ENCODE results near the gene SDSL. TPM values are rescaled to one million over a fixed set of nuclear protein-coding genes. Genes with fewer than 3 reads are reported as not detected.

The SDSL gene
- total and polyA plus RNA-seq, 2 of the 4 experiments (the other 2 are of a cell fraction) = 6.3 to 10.9 TPM

GRCh38 chr12:113453330-113453729, 31.1 kb downstream of the SDSL start:
- Histone ChIP-seq H2BK120ac (ENCODE audit: low read depth, low read length) (no peak overlapping the region), H3K4me3 (ENCODE audit: insufficient read depth, low read depth, low read length) (no peak overlapping the region), H3K9me3 (ENCODE audit: control insufficient read depth, insufficient read depth, low read length) (no peaks in the 10 kb centered on the region), H4K8ac (ENCODE audit: low read depth in 2 of 2, low read length in 2 of 2) (no peak overlapping the region), H2AK9ac (replicated peaks; ENCODE audit: low read depth, low read length, poor library complexity) (no peak overlapping the region), H3K14ac (replicated peaks; ENCODE audit: low read depth, low read length) (no peak overlapping the region), H4K91ac (ENCODE audit: insufficient read depth, low read depth, low read length) (no peak overlapping the region), H3K4me1 (ENCODE audit: control insufficient read depth, insufficient read depth, low read length) (no peaks in the 10 kb centered on the region), H3K79me1 (ENCODE audit: low read depth in 1 of 2, low read length in 2 of 2) (no peaks in the 10 kb centered on the region), H3K4me2 (ENCODE audit: low read depth, low read length) (no peak overlapping the region), H3K4ac (ENCODE audit: low read depth, low read length) (no peak overlapping the region), H3K18ac (ENCODE audit: low read depth, low read length) (no peak overlapping the region), H3K27ac (ENCODE audit: insufficient read depth, low read length) (no peak overlapping the region), H3K56ac (ENCODE audit: extremely low read depth, insufficient read depth, low read length) (no peak overlapping the region), H3K36me3 (ENCODE audit: control insufficient read depth, insufficient read depth, low read length) (no peaks in the 10 kb centered on the region), H3K27me3 (ENCODE audit: control insufficient read depth, insufficient read depth, low read length) (peaks cover 7% of the 10 kb centered on the region; the same call in 1 of the 2 replicates), H3K23ac (ENCODE audit: low read depth, low read length) (no peak overlapping the region), H2BK15ac (ENCODE audit: low read depth, low read length) (no peak overlapping the region), H2BK5ac (ENCODE audit: low read depth, low read length, poor library complexity, severe bottlenecking) (no peak overlapping the region), H4K5ac (ENCODE audit: low read depth, low read length) (no peak overlapping the region), H2AK5ac (ENCODE audit: low read depth, low read length) (no peak overlapping the region), H2BK20ac (ENCODE audit: low read depth, low read length) (no peak overlapping the region), H2AFZ (replicated peaks; ENCODE audit: low read length, poor library complexity) (no peak overlapping the region), H3K9me1 (ENCODE audit: insufficient read depth, low read length) (no peaks in the 10 kb centered on the region), H3K9ac (ENCODE audit: low read depth, low read length) (no peak overlapping the region), H4K20me1 (ENCODE audit: insufficient read depth, low read length) (no peaks in the 10 kb centered on the region)
- dilution Hi-C loops (cut with HindIII; ENCODE audit: low sequenced_read_pairs, unreplicated experiment) (no loop called here), in situ Hi-C loops (cut with MboI; ENCODE audit: low sequenced_read_pairs) (no loop called here), intact Hi-C loops (cut with micrococcal nuclease) (no loop called here)
- ATAC-seq (ENCODE audit: low read depth) (no peak), DNase-seq (no peak)
- POLR2A ChIA-PET (ENCODE audit: unreplicated experiment) = no interaction called here
- BruUV-seq (replicated peaks) = no TSS peak
- CTCF ChIA-PET = interaction anchor here (1.0 kb wide), 1 partner anchor 13 kb away, joined by 3 read pairs; no protein-coding TSS in a partner anchor
- no CpG with 5 or more reads among the region's 6 CpGs for WGBS, 2 experiments (ENCODE audit: extremely low coverage in 2 of 2, insufficient read length in 1 of 2)
- TF ChIP-seq MAZ (IDR thresholded peaks at IDR 0.05; ENCODE audit: borderline replicate concordance, low read depth, low read length) (no peak), CEBPB (IDR thresholded peaks at IDR 0.05; ENCODE audit: low read depth, low read length) (no peak), FOS (IDR thresholded peaks at IDR 0.05; ENCODE audit: low read depth, low read length) (no peak), RFX5 (IDR thresholded peaks at IDR 0.05; ENCODE audit: low read depth, low read length) (no peak), NFE2L2 (IDR thresholded peaks at IDR 0.05; ENCODE audit: low read depth, low read length) (no peak), CTCF (conservative IDR thresholded peaks at IDR 0.05; ENCODE audit: low read depth, low read length) (no peak), USF2 (IDR thresholded peaks at IDR 0.05; ENCODE audit: low read depth, low read length) (no peak), BHLHE40 (IDR thresholded peaks at IDR 0.05; ENCODE audit: low read depth, low read length) (no peak), RCOR1 (IDR thresholded peaks at IDR 0.05; ENCODE audit: insufficient replicate concordance, low read length) (no peak), RAD21 (IDR thresholded peaks at IDR 0.05; ENCODE audit: low read length) (no peak), MAFK (IDR thresholded peaks at IDR 0.05; ENCODE audit: low read depth, low read length) (no peak), ELK1 (IDR thresholded peaks at IDR 0.05; ENCODE audit: borderline replicate concordance, low read depth, low read length) (no peak)
